CD4-positive, alpha-beta T cell (primary cell): Measurements from ENCODE around the gene SEH1L. TPM values are rescaled to one million over a fixed set of nuclear protein-coding genes. Genes with fewer than 3 reads are reported as not detected.
"Not testable (repeated sequence)": the region's sequence is repeated elsewhere in the genome, so short reads cannot be mapped to it uniquely, and the experiment has no call there.

Experiments used
- ATAC-seq: fragments of 200-7000 bp; cut with Tn5 transposase; one replicate; pipeline ENCODE4 v1.10.0; 2022; ENCODE audit warnings: mild to moderate bottlenecking; ENCODE audit not compliant: poor library complexity
- CTCF ChIA-PET: fragments of 350-600 bp; sonication (Branson Sonifier 250); formaldehyde crosslinking; loops from one replicate; lab custom pipeline; 2021; ENCODE audit warnings: antibody characterized with exemption, inconsistent platforms; lab: Charles Lee
- POLR2A ChIA-PET: fragments of 350-600 bp; sonication (Branson Sonifier 250); formaldehyde crosslinking; loops from one replicate; lab custom pipeline; 2021; ENCODE audit warnings: antibody characterized with exemption, inconsistent platforms; lab: Charles Lee
- DNase-seq, 14 experiments: peaks; one replicate each; pipeline ENCODE4 v3.0.0-alpha.2; 2013 to 2020; ENCODE audit warnings: mixed read lengths in 2 of 14
- H3K27ac ChIP-seq, 2 donors: one replicate each; pipeline versions ENCODE4 v1.5.1 to v1.7.0; 2013; ENCODE audit warnings: low read length in 2 of 2, low read depth in 1 of 2, mild to moderate bottlenecking in 1 of 2
- H3K27me3 ChIP-seq, 2 experiments: 1 replicate in 1 of 2; 2 replicates in 1 of 2; pipeline versions ENCODE4 v1.6.1 to v1.7.0; 2013; ENCODE audit warnings: low read length in 2 of 2, control low read depth in 1 of 2, mild to moderate bottlenecking in 1 of 2, moderate library complexity in 1 of 2; ENCODE audit not compliant: insufficient read depth in 2 of 2, control insufficient read depth in 1 of 2
- H3K36me3 ChIP-seq: one replicate; pipeline ENCODE4 v1.6.1; 2013; ENCODE audit warnings: low read length, control low read depth; ENCODE audit not compliant: insufficient read depth
- H3K4me1 ChIP-seq: one replicate; pipeline ENCODE4 v1.6.1; 2013; ENCODE audit warnings: low read length, control low read depth; ENCODE audit not compliant: insufficient read depth
- H3K4me3 ChIP-seq: one replicate; pipeline ENCODE4 v1.5.1; 2013; ENCODE audit warnings: mild to moderate bottlenecking, low read length, moderate library complexity
- H3K9me3 ChIP-seq, 2 experiments: 1 replicate in 1 of 2; 2 replicates in 1 of 2; pipeline versions ENCODE4 v1.6.1 to v1.7.0; 2013; ENCODE audit warnings: low read length in 2 of 2, mild to moderate bottlenecking in 2 of 2, control low read depth in 1 of 2, moderate library complexity in 1 of 2; ENCODE audit not compliant: control insufficient read depth in 1 of 2, insufficient read depth in 1 of 2
- H3K27ac Mint-ChIP-seq: one replicate; pipeline ENCODE4 v1.8.0; 2020; ENCODE audit warnings: mixed read lengths
- H3K27me3 Mint-ChIP-seq: one replicate; pipeline ENCODE4 v1.8.0; 2021; ENCODE audit warnings: mixed read lengths
- H3K36me3 Mint-ChIP-seq: one replicate; pipeline ENCODE4 v1.8.0; 2021; ENCODE audit warnings: low read depth, mixed read lengths
- H3K4me1 Mint-ChIP-seq: one replicate; pipeline ENCODE4 v1.8.0; 2021; ENCODE audit warnings: low read depth, mixed read lengths
- H3K4me3 Mint-ChIP-seq: one replicate; pipeline ENCODE4 v1.8.0; 2020; ENCODE audit warnings: mild to moderate bottlenecking, mixed read lengths
- H3K9me3 Mint-ChIP-seq: one replicate; pipeline ENCODE4 v1.8.0; 2020; ENCODE audit warnings: mixed read lengths
- intact Hi-C, 2 experiments: fragments of 100-400 bp; cut with DNase I in 1 of 2; cut with micrococcal nuclease in 1 of 2; formaldehyde crosslinking; loops; one replicate each; pipeline versions ENCODE4 v1.15.1 to v1.9.0; 2023 to 2025; cut with DNase I, micrococcal nuclease
- polyA plus RNA-seq, 2 donors: library from polyadenylated mRNA; unstranded; fragments of 120-200 nt; gene quantifications; one replicate each; pipeline ENCODE4 v1.2.1, GENCODE V29; 2013
- total RNA-seq, 174 experiments: library from RNA in 2 of 174; stranded (reverse) in 2 of 174; gene quantifications; one replicate each; pipeline ENCODE4 v1.2.3 and lab custom pipeline; 2021 to 2026
- TF ChIP-seq, protein P1 (sequence below): fragments of 200-600 bp; IDR thresholded peaks from one replicate; pipeline ENCODE4 v1.8.0; 2022; ENCODE audit warnings: antibody characterized with exemption, mild to moderate bottlenecking

Gene SEH1L, protein sequence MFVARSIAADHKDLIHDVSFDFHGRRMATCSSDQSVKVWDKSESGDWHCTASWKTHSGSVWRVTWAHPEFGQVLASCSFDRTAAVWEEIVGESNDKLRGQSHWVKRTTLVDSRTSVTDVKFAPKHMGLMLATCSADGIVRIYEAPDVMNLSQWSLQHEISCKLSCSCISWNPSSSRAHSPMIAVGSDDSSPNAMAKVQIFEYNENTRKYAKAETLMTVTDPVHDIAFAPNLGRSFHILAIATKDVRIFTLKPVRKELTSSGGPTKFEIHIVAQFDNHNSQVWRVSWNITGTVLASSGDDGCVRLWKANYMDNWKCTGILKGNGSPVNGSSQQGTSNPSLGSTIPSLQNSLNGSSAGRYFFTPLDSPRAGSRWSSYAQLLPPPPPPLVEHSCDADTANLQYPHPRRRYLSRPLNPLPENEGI
- total RNA-seq: 10 to 100 TPM; 23.9 to 26.7 TPM
- polyA plus RNA-seq (2013, experiment 1 of 2): 19.1 TPM
- polyA plus RNA-seq (2013, experiment 2 of 2): 18.8 TPM
- 16.4 to 207 (median 37.1) reads per million in 172 experiments for total RNA-seq (lab: John Stamatoyannopoulos, UW)

DNA sequence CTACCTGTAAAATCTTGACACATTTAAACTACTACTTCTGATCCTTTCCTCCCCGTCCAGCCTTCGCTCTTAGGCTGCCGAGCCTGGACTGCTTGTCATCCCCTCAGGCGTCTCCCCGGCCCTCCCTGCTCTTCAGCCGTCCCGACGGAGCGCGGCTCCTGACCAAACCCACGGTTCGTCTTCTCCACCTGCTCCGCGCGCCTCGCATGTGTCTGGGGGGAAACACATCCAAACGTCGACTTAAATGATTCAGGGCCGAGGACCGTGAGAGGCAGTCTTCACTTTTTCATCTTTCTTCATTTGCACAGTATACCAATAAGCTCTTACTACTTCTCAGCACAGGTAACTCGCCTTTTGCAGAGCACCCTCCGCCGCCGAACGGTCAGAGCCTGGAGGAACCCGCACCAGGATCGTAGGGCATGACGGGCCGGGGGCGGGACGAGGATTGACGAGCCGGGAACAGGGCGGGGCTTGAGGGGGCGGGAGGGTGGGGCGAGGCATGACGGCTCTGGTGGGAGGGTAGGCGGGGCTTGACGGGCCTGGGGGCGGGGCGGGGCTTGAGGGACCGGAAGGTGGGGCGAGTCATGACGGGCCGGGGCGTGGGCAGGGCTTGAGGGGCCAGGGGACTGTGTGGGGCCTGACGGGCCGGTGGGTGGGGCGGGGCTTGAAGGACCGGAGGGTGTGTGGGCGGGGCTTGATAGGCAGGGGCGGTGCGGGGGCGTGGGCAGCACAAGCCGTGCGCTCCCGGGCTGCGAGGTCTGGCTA, at the start of gene SEH1L:
Gene SEH1L, plus strand, starts transcription at position 727 of the 765 bp plus-strand sequence. CDS start 111 bp downstream, outside the sequence.
- DNase-seq: peak; percentile 96 to 100 (median 99)
- H3K27me3 Mint-ChIP-seq: no peaks in the 10 kb centered on the region
- intact Hi-C loops: loop anchor here (1.0 to 5.0 kb wide), 8 partner anchors 43 to 780 kb away; partner anchors contain the start of genes AFG3L2 (in 2 of the 2), CEP192 (in 2 of the 2), FAM210A (in 2 of the 2) and RNMT (in 2 of the 2)
- H3K4me1 Mint-ChIP-seq: peaks cover 38% of the 10 kb centered on the region
- H3K4me3 Mint-ChIP-seq: peak within 1 kb of the TSS; percentile 92
- TF ChIP-seq, protein P1, sequence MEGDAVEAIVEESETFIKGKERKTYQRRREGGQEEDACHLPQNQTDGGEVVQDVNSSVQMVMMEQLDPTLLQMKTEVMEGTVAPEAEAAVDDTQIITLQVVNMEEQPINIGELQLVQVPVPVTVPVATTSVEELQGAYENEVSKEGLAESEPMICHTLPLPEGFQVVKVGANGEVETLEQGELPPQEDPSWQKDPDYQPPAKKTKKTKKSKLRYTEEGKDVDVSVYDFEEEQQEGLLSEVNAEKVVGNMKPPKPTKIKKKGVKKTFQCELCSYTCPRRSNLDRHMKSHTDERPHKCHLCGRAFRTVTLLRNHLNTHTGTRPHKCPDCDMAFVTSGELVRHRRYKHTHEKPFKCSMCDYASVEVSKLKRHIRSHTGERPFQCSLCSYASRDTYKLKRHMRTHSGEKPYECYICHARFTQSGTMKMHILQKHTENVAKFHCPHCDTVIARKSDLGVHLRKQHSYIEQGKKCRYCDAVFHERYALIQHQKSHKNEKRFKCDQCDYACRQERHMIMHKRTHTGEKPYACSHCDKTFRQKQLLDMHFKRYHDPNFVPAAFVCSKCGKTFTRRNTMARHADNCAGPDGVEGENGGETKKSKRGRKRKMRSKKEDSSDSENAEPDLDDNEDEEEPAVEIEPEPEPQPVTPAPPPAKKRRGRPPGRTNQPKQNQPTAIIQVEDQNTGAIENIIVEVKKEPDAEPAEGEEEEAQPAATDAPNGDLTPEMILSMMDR: no peak
- Histone ChIP-seq H3K27ac (peak within 1 kb of the TSS; percentile 93 to 96), H3K4me3 (peak within 1 kb of the TSS; percentile 69), H3K4me1 (peaks cover 38% of the 10 kb centered on the region), H3K27me3 (no peaks in the 10 kb centered on the region), H3K36me3 (no peaks in the 10 kb centered on the region), H3K9me3 (no peaks in the 10 kb centered on the region)
- CTCF ChIA-PET: interaction anchor here (1.7 to 2.1 kb wide), 2 partner anchors 44 to 221 kb away, joined by 4 to 5 read pairs; no protein-coding TSS in a partner anchor
- H3K27ac Mint-ChIP-seq: peak within 1 kb of the TSS; percentile 96
- peaks cover 12% of the 10 kb centered on the region for H3K36me3 Mint-ChIP-seq
- POLR2A ChIA-PET: interaction anchor here (0.9 to 3.3 kb wide), 16 partner anchors 13 to 780 kb away, joined by 3 to 47 read pairs (median 6); partner anchors contain the start of genes AFG3L2, CEP192, CEP76 and PSMG2
- H3K9me3 Mint-ChIP-seq: no peaks in the 10 kb centered on the region
- peak; percentile 80 for ATAC-seq

DNA sequence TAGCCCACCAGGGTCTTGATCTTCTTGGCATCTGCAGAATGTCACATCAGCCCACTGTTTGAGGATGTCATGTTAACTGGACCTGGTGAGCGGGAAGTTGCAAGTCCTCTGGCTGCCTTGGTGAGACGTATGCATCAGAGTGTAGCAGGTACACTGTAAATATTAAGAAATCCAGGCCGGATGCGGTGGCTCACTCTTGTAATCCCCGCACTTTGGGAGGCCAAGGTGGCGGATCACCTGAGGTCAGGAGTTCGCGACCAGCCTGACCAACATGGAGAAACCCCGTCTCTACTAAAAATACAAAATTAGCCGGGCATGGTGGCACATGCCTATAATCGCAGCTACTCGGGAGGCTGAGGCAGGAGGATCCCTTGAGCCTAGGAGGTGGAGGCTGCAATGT, 46.6 kb upstream of the SEH1L start:
- DNase-seq, H3K27ac ChIP-seq, H3K4me1 Mint-ChIP-seq, H3K4me3 Mint-ChIP-seq, H3K27ac Mint-ChIP-seq, H3K36me3 ChIP-seq, H3K4me3 ChIP-seq, H3K9me3 ChIP-seq, H3K9me3 Mint-ChIP-seq, H3K27me3 ChIP-seq, H3K36me3 Mint-ChIP-seq, CTCF ChIA-PET, POLR2A ChIA-PET, ATAC-seq, intact Hi-C loops: not testable (repeated sequence)
- H3K4me1 ChIP-seq: peaks cover 16% of the 10 kb centered on the region
- peaks cover 10% of the 10 kb centered on the region for H3K27me3 Mint-ChIP-seq

DNA sequence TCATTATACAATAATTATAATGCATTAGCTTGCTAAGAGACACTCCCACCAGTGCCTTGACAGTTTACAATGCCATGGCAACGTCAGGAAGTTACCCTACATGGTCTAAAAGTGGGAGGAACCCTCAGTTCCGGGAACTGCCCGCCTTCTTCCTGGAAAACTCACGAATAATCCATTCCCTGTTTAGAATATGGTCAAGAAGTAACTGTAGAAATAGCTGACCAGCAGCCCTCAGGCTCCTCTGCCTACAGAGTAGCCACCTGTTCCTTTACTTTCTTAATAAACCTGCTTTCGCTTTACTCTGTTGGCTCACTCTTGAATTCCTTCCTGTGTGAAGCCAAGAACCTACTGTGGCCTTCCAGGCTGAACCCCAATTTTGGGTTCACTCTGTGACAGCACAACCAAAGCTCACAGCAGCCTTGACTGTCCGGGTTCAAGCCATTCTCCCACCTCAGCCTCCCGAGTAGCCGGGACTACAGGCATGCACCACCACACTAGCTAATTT, 43.7 kb upstream of the SEH1L start:
- H3K27ac ChIP-seq: peak overlapping the region in 1 of 2 donors; percentile 48
- CTCF ChIA-PET: interaction anchor here (1.9 kb wide), 1 partner anchor 11 kb away, joined by 5 read pairs; no protein-coding TSS in a partner anchor
- H3K27me3 Mint-ChIP-seq: no peaks in the 10 kb centered on the region

More for the DNA sequence above, 43.7 kb upstream of the SEH1L start:
- ATAC-seq: peak; percentile 29
- no peaks in the 10 kb centered on the region for H3K9me3 ChIP-seq
- Mint-ChIP-seq H3K4me3 (peak overlapping the region; percentile 23), H3K4me1 (peaks cover 7% of the 10 kb centered on the region), H3K27ac (peak overlapping the region; percentile 40), H3K36me3 (no peaks in the 10 kb centered on the region), H3K9me3 (no peaks in the 10 kb centered on the region)
- DNase-seq: peak in 7 of 14 experiments; percentile 5 to 73 (median 41)
- POLR2A ChIA-PET: no interaction called here
- intact Hi-C loops: no loop called here
- H3K4me1 ChIP-seq: peaks cover 14% of the 10 kb centered on the region
- peaks cover 0 to 5% of the 10 kb centered on the region in 2 experiments for H3K27me3 ChIP-seq
- no peaks in the 10 kb centered on the region for H3K36me3 ChIP-seq
- peak overlapping the region; percentile 33 for H3K4me3 ChIP-seq
- TF ChIP-seq, protein P1: no peak
